HG02763 (cell line): ENCODE measurements around the gene ATP11A.

Experiments used
- ATAC-seq: cut with Tn5 transposase; IDR thresholded peaks from one replicate; pipeline ENCODE4 v1.9.1; 2021; ENCODE audit warnings: mild to moderate bottlenecking, moderate library complexity; ENCODE audit not compliant: unreplicated experiment

ATP11A gene

GRCh38 chr13:112771877-112772538 is 82.2 kb downstream of the ATP11A start:
- no peak for ATAC-seq

GRCh38 chr13:112772539-112772909 is 82.7 kb downstream of the ATP11A start:
- no peak for ATAC-seq

GRCh38 chr13:112772929-112773328 is 83.1 kb downstream of the ATP11A start:
- ATAC-seq: no peak

- no peak for ATAC-seq
Measured at GRCh38 chr13:112773601-112774447, 84.0 kb downstream of the ATP11A start.

GRCh38 chr13:112774448-112774792 is 84.6 kb downstream of the ATP11A start:
- ATAC-seq: no peak

- ATAC-seq: no peak
Measured at GRCh38 chr13:112774829-112775565, 85.2 kb downstream of the ATP11A start.

- ATAC-seq: no peak
Measured at GRCh38 chr13:112775791-112776279, 86.0 kb downstream of the ATP11A start.

- ATAC-seq: no peak
Measured at GRCh38 chr13:112776354-112776753, 86.5 kb downstream of the ATP11A start.

- no peak for ATAC-seq
Measured at GRCh38 chr13:112776971-112777370, 87.1 kb downstream of the ATP11A start.

GRCh38 chr13:112777637-112778406 is 88.0 kb downstream of the ATP11A start:
- no peak for ATAC-seq

- no peak for ATAC-seq
Measured at GRCh38 chr13:112779856-112780604, 90.2 kb downstream of the ATP11A start.

- no peak for ATAC-seq
Measured at GRCh38 chr13:112781287-112781686, 91.4 kb downstream of the ATP11A start.

GRCh38 chr13:112781881-112782361 is 92.1 kb downstream of the ATP11A start:
- no peak for ATAC-seq

- ATAC-seq: no peak
Measured at GRCh38 chr13:112782429-112783010, 92.7 kb downstream of the ATP11A start.

- no peak for ATAC-seq
Measured at GRCh38 chr13:112783135-112783977, 93.5 kb downstream of the ATP11A start.

GRCh38 chr13:112783978-112784371 is 94.1 kb downstream of the ATP11A start:
- ATAC-seq: no peak

GRCh38 chr13:112784811-112785482 is 95.1 kb downstream of the ATP11A start:
- ATAC-seq: no peak

- no peak for ATAC-seq
Measured at GRCh38 chr13:112785483-112785856, 95.6 kb downstream of the ATP11A start.
